HL-60 (cell line): ENCODE data around the gene ARL3.

Source experiments
- CTCF ChIP-seq: IDR thresholded peaks from one replicate; pipeline ENCODE4 v1.5.1; 2011; ENCODE audit warnings: low read length, control low read depth, inconsistent platforms; ENCODE audit not compliant: insufficient read depth
- GABPA ChIP-seq: IDR thresholded peaks from 2 replicates; pipeline ENCODE4 v1.6.1; 2012; ENCODE audit warnings: low read depth
- POLR2AphosphoS5 ChIP-seq: IDR thresholded peaks from 2 replicates; pipeline ENCODE4 v1.6.1; 2012; ENCODE audit warnings: low read depth
- SPI1 ChIP-seq: IDR thresholded peaks from 2 replicates; pipeline ENCODE4 v1.6.1; 2012; ENCODE audit warnings: low read depth, mild to moderate bottlenecking, borderline replicate concordance
- TF ChIP-seq, protein P1 (sequence below): IDR thresholded peaks from 2 replicates; pipeline ENCODE4 v1.6.1; 2012; ENCODE audit warnings: low read depth; ENCODE audit not compliant: insufficient replicate concordance

GRCh38 chr10:102641880-102642735 is 72.1 kb downstream of the ARL3 start:
- TF ChIP-seq CTCF (no peak), POLR2AphosphoS5 (peak; percentile 38; the same call in 1 of the 2 replicates), SPI1 (no peak), GABPA (no peak)
- TF ChIP-seq, protein P1, sequence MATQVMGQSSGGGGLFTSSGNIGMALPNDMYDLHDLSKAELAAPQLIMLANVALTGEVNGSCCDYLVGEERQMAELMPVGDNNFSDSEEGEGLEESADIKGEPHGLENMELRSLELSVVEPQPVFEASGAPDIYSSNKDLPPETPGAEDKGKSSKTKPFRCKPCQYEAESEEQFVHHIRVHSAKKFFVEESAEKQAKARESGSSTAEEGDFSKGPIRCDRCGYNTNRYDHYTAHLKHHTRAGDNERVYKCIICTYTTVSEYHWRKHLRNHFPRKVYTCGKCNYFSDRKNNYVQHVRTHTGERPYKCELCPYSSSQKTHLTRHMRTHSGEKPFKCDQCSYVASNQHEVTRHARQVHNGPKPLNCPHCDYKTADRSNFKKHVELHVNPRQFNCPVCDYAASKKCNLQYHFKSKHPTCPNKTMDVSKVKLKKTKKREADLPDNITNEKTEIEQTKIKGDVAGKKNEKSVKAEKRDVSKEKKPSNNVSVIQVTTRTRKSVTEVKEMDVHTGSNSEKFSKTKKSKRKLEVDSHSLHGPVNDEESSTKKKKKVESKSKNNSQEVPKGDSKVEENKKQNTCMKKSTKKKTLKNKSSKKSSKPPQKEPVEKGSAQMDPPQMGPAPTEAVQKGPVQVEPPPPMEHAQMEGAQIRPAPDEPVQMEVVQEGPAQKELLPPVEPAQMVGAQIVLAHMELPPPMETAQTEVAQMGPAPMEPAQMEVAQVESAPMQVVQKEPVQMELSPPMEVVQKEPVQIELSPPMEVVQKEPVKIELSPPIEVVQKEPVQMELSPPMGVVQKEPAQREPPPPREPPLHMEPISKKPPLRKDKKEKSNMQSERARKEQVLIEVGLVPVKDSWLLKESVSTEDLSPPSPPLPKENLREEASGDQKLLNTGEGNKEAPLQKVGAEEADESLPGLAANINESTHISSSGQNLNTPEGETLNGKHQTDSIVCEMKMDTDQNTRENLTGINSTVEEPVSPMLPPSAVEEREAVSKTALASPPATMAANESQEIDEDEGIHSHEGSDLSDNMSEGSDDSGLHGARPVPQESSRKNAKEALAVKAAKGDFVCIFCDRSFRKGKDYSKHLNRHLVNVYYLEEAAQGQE = no peak
